Activated CD4-positive, alpha-beta T cell treated with anti-CD3 and anti-CD28 coated beads, Interleukin-2, Interleukin-6, amounts not matched to agents 100 ng/mL and 50 ng/mL, durations not matched to agents 16 hours and 8 hours (primary cell): ENCODE results near the gene GCAT.
A peak's percentile ranks its signal among the peaks of the same experiment; 100 is the strongest.

Experiments
- DNase-seq: peaks from one replicate; pipeline ENCODE4 v3.0.0-alpha.2; 2020

The GCAT gene

GRCh38 chr22:37811867-37812266, 4.1 kb downstream of the GCAT start:
- no peak for DNase-seq

GRCh38 chr22:37812869-37813678, 5.3 kb downstream of the GCAT start:
- DNase-seq = no peak

- DNase-seq = no peak
Measured at GRCh38 chr22:37815593-37815992, 7.9 kb downstream of the GCAT start.

GRCh38 chr22:37816543-37817180, 8.9 kb downstream of the GCAT start:
- DNase-seq = no peak

DNA sequence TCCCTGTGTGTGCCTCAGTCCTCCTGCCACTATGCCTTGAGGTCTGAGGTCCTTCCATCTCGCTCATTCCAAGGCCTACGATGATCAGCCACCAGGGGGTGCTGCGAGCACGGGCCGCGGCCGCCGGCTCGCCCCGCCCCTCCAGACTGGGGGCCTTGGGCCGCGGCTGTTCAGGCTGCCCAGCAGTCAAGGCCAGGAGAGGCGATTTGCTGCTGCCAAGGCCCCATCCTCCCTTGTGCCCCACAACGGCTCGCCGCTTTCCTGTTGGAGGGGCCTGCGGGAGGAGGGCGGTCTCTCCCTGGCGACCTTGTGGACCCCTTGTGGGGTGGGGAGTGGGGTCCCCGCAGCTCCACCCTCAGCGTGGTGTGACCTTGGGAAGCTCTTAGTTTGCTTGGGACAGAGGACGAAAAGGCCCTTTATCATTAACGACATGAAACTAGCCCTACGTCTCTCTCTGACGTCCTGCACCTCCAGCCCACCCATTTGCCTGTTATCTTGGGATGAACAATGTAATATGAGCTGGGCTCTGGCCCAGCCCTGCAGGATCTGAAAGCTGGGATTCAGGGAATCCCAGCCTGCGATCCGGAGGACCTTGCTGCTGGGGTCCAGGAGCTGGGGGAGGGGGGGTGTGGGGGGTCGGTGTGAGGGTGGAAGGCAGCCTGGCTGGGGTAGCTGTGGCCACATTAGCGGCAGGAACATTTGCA, 10.1 kb downstream of the GCAT start:
- DNase-seq = peak; percentile 89

DNA sequence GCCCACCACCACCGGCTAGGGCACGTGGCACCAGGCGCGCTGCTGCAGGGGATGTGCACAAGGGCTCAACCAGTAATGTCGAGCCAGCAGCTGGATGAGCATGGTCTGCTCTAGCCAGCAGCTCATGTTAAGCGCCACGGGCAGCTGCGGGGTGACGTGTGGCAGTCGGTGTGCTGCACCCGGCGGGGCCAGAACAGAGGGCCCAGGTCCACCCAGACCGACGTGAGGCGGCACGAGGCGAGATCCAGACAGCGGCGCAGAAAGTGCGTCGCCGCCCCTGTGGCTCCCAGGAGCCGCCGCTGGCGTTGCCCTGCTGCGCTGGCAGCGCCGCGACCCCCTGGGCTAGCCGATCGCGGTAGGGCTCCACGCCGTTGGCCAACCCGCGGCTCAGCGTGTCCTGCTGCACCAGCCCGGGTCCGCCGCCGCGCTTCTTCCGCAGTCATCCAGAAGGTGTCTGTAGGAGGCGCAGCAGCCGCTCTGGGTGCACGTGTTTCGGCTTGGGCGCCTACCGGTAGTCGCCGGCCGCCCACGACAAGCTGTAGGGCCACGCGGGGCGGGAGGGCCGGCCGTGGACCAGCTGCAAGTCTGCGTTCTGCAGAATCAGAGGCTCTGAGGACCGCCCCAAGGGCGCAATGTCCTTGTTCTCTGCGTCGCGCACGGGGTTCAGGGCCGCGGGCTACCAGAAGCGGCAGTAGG, 10.8 kb downstream of the GCAT start:
- DNase-seq = peak; percentile 77

- DNase-seq = no peak
Measured at GRCh38 chr22:37819105-37819433, 11.3 kb downstream of the GCAT start.

DNA sequence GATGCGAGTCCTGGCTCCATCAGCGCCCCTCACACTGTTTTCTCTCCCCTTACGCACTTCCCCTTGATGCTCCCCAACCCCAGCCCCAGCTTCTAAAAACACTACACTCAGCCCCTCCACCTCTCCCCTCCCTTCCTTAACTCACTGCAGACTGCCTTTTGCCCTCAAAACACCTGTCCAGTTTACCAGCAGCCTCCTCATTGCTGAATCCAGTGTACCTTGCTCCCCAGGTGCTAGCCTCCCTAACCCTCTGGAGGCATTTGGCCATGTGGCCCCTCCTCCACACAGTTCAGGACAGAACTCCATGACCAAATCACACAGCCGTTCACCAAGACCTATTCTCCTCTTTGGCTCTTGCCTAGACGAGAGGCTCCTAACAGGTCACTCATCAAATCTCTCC, 12.6 kb downstream of the GCAT start:
- no peak for DNase-seq

DNA sequence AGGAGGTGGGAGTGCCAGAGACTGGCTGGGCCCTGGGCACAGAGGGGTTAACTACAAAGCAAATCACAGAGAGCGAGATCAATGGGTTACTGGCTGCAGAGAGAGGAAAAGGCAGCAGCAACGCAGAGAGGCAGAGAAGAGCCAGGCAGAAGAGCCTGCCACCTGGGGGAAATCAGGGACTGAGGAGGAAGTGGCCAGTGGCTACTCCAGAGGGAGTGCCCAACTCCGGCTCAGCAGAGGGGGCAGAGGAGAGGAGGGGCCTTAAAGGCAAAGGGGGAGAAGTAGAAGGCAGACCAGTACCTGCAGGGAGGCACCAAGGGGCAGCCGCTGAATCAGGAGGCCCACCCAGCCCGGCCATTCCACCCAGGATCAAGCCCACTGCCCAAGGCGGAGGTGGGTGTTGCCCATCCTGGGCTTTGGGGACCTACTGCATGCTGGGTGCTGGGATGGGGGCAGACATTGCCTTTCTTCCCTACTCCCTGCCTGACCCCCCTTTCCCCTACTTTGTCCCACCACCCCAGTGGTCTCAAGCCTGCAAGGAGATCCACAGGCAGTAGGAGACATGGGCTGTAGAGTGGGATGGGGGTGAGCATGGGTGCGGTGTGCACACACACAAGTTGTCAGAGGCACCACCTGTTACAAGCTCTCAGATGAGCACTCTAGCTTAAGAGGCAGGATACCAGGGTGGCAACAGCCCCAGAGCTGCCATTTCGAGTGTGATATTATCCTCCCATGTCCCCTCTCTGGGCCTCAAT, 14.5 kb downstream of the GCAT start:
- DNase-seq = no peak

DNA sequence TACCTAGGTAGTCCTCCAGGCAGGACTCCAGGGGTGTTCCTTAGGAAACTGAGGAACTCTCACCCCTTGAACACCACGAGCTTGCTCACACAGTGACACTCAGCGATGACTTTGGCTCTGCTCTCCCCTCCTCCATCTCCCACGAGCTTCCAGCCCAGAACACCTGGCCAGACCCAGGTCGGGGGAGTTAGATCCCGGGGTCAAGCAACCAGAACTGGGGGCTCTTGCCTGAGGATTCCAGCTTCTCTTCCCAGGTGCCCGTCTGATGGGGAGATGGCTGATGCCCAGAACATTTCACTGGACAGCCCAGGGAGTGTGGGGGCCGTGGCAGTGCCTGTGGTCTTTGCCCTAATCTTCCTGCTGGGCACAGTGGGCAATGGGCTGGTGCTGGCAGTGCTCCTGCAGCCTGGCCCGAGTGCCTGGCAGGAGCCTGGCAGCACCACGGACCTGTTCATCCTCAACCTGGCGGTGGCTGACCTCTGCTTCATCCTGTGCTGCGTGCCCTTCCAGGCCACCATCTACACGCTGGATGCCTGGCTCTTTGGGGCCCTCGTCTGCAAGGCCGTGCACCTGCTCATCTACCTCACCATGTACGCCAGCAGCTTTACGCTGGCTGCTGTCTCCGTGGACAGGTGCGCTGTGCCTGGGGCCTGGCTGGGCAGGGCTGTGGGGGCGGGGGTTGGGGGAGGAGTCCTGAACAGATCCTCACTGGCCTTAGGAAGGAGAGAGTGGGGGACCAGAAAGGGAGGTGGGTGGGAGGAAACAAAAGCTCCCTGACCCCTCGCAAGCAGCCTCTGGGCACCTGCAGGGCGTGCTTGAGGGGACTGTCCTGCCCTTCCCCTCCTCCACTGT, 15.6 kb downstream of the GCAT start, which contains the start of gene GALR3:
Gene GALR3, plus strand, starts transcription at position 249 of the 852 bp plus-strand sequence. Its CDS starts 25 bp downstream, at position 274.
- DNase-seq = no peak

DNA sequence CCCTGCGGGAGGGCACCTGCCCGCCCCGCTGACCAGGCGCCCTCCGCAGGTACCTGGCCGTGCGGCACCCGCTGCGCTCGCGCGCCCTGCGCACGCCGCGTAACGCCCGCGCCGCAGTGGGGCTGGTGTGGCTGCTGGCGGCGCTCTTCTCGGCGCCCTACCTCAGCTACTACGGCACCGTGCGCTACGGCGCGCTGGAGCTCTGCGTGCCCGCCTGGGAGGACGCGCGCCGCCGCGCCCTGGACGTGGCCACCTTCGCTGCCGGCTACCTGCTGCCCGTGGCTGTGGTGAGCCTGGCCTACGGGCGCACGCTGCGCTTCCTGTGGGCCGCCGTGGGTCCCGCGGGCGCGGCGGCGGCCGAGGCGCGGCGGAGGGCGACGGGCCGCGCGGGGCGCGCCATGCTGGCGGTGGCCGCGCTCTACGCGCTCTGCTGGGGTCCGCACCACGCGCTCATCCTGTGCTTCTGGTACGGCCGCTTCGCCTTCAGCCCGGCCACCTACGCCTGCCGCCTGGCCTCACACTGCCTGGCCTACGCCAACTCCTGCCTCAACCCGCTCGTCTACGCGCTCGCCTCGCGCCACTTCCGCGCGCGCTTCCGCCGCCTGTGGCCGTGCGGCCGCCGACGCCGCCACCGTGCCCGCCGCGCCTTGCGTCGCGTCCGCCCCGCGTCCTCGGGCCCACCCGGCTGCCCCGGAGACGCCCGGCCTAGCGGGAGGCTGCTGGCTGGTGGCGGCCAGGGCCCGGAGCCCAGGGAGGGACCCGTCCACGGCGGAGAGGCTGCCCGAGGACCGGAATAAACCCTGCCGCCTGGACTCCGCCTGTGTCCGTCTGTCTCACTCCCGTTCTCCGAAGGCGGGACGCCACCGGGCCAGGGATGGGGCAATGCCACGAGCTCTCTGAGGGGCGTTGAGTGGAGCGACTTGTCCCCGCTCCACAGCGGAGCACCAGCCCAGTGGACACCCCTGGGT, 17.2 kb downstream of the GCAT start:
- peak; percentile 44 for DNase-seq

DNA sequence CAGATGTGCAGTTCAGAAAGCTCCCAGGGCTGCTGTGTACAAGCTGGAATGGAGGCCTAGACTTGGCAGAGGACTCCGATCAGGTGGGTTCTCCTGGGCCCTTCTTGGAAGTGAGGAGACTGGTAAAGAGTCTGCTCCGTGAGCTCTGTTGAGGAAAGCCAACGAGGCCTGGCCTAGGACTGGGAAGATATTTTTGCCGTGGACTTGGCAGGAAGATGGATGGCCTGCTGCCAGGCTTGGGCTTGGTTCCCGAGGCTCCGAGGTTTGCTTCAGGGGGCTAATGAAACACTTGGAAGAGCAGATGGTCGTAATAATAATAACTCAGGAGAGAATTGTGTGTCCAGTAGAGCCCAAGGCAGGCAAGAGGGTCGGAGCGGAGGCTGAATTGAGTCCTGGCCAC, 19.3 kb downstream of the GCAT start:
- no peak for DNase-seq

DNA sequence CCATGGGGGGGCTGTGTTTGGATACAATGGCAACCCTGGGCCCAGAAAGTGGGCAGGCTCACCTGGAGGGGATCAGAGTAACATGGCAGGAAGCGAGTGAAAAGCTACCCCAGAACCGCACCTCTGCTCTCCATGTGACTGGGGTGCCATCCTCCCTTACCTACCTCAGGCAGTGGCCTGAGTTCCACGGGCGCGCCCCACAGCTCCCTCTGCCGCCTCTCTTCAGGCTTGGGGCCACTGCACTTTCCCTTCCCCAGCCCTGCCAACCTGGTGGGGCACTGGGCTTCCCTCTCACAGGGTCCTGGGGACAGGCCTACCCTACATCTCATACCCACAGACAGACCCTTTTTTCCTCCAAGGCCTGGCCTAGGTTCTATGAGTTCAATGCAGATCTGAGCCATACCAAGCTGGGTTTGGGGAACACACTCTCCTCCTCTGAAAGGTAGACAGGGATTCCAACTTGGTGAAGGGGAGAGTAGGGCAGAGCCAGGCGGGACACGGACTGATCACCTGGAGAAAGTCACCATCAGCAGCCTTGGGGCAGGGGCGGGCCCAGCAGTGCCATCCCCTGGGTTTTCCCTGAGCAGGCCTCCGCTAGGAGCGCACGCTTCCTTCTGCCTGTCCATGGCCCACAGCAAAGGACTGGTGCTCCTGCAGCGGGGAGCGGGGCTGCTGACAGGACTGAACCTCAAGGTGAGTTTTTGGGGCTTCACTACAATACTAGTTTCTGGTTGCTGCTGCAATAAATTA, 22.5 kb downstream of the GCAT start:
- DNase-seq = no peak

- DNase-seq = no peak
Measured at GRCh38 chr22:37831472-37831871, 23.7 kb downstream of the GCAT start.

- no peak for DNase-seq
Measured at GRCh38 chr22:37832022-37832857, 24.5 kb downstream of the GCAT start.

GRCh38 chr22:37842015-37842793, 34.5 kb downstream of the GCAT start:
- DNase-seq = no peak

DNA sequence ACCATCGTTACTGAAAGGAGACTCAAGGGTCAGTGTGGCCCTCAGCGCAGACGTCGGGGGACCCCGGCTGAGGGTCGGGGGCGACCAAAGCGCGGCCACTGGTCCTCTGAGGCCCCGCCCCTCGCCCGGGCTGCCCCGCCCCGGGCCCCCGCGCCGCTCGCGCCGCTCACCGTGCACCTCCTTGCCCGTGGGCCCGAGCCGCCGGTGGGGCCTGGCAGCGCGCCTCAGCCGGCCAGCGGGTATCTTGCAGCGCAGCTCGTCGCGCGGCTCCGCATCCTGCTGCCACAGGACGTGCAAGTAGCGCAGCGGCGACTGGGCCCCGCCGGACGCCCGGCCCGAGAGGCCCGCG, 36.0 kb downstream of the GCAT start:
- peak; percentile 57 for DNase-seq

- no peak for DNase-seq
Measured at GRCh38 chr22:37844904-37845329, 37.2 kb downstream of the GCAT start.
